Measurements from ENCODE around the gene PRKG1.

Gene PRKG1

DNA sequence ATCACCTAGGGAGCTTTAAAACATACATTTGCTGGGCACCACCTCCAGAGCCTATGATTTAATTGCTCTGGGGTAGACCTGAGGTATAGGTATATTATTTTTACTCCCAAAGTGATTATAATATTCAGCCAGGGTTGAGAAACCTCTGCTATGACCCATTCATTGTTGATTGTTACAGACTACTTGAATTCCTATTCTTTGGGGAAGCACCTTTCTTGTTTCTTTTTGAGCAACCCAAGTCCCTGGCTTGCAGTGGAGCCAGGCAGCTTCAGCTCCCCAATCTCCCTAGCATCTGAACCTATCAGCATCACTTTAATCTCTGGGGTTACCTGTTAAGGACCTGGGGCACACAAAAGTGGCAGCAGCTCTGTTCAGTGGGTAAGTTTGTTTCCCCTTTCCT lies 8.6 kb downstream of the PRKG1 start:
- Histone ChIP-seq H3K27ac (ENCODE audit: insufficient read depth in 1 of 2, low read depth in 1 of 2, low read length in 2 of 2, poor library complexity in 1 of 2, severe bottlenecking in 2 of 2) (no peak overlapping the region), H3K4me1 (ENCODE audit: control extremely low read depth in 1 of 4, control insufficient read depth in 4 of 4, insufficient read depth in 4 of 4, low read length in 3 of 4) (peaks cover 0 to 5% (median 0%) of the 10 kb centered on the region in 4 experiments), H3K27me3 (replicated peaks in 2 of 5; ENCODE audit: control insufficient read depth in 4 of 5, insufficient read depth in 5 of 5, low read length in 4 of 5) (peaks cover 0 to 2% (median 0%) of the 10 kb centered on the region in 5 experiments), H3K4me3 (ENCODE audit: control insufficient read depth in 1 of 7, extremely low read depth in 1 of 7, insufficient read depth in 4 of 7, low read depth in 2 of 7, low read length in 6 of 7) (no peak overlapping the region), H3K9me3 (ENCODE audit: control extremely low read depth in 1 of 5, control insufficient read depth in 4 of 5, insufficient read depth in 2 of 5, low read depth in 1 of 5, low read length in 4 of 5) (peaks cover 0 to 1% (median 0%) of the 10 kb centered on the region in 5 experiments), H3K36me3 (ENCODE audit: control insufficient read depth in 4 of 4, insufficient read depth in 4 of 4, low read length in 3 of 4) (no peaks in the 10 kb centered on the region)
- POLR2A ChIA-PET = no interaction called here
- no peak for DNase-seq
- CTCF ChIA-PET = interaction anchor here (1.3 to 1.6 kb wide), 2 partner anchors 13 to 20 kb away, joined by 3 to 4 read pairs; no protein-coding TSS in a partner anchor

- Histone ChIP-seq H3K27ac (ENCODE audit: insufficient read depth in 1 of 2, low read depth in 1 of 2, low read length in 2 of 2, poor library complexity in 1 of 2, severe bottlenecking in 2 of 2) (no peak overlapping the region), H3K36me3 (ENCODE audit: control insufficient read depth in 4 of 4, insufficient read depth in 4 of 4, low read length in 3 of 4) (no peaks in the 10 kb centered on the region), H3K4me3 (ENCODE audit: control insufficient read depth in 1 of 7, extremely low read depth in 1 of 7, insufficient read depth in 4 of 7, low read depth in 2 of 7, low read length in 6 of 7) (no peak overlapping the region), H3K4me1 (ENCODE audit: control extremely low read depth in 1 of 4, control insufficient read depth in 4 of 4, insufficient read depth in 4 of 4, low read length in 3 of 4) (peaks cover 0 to 5% (median 0%) of the 10 kb centered on the region in 4 experiments), H3K27me3 (replicated peaks in 2 of 5; ENCODE audit: control insufficient read depth in 4 of 5, insufficient read depth in 5 of 5, low read length in 4 of 5) (peaks cover 0 to 2% (median 0%) of the 10 kb centered on the region in 5 experiments), H3K9me3 (ENCODE audit: control extremely low read depth in 1 of 5, control insufficient read depth in 4 of 5, insufficient read depth in 2 of 5, low read depth in 1 of 5, low read length in 4 of 5) (peaks cover 0 to 1% (median 0%) of the 10 kb centered on the region in 5 experiments)
- WGBS (ENCODE audit: insufficient coverage) = 59% methylated on average over 5 of the region's 6 CpGs
- DNase-seq = peak in 2 of 3 donors; percentile 58 to 62
- CTCF ChIA-PET = interaction anchor here (0.6 to 1.6 kb wide), 2 partner anchors 14 to 289 kb away, joined by 3 to 4 read pairs; no protein-coding TSS in a partner anchor
- POLR2A ChIA-PET = no interaction called here
Measured at GRCh38 chr10:51083356-51083853, 9.1 kb downstream of the PRKG1 start.

DNA sequence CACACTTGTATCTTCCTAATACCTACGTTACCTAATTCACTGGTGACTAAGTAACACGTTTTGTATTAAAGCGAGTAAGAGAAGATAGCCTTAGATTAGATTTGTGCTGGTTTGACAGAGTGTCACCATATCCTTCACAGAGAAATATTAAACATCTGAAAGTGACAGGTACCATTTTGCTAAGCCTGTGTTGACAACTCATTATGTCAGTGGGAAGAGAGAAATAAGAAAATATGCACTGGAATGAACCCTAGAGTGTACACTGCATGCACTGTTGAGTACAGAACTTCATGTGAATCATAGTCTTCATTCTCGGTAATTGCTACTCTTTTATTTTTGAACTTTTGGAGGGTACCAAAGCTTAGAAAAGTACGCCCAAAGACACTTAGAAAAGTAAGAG lies 10.9 kb downstream of the PRKG1 start:
- no peak for DNase-seq
- Histone ChIP-seq H3K36me3 (ENCODE audit: control insufficient read depth in 4 of 4, insufficient read depth in 4 of 4, low read length in 3 of 4) (no peaks in the 10 kb centered on the region), H3K4me3 (ENCODE audit: control insufficient read depth in 1 of 7, extremely low read depth in 1 of 7, insufficient read depth in 4 of 7, low read depth in 2 of 7, low read length in 6 of 7) (no peak overlapping the region), H3K4me1 (ENCODE audit: control extremely low read depth in 1 of 4, control insufficient read depth in 4 of 4, insufficient read depth in 4 of 4, low read length in 3 of 4) (peaks cover 0 to 5% (median 0%) of the 10 kb centered on the region in 4 experiments), H3K27ac (ENCODE audit: insufficient read depth in 1 of 2, low read depth in 1 of 2, low read length in 2 of 2, poor library complexity in 1 of 2, severe bottlenecking in 2 of 2) (no peak overlapping the region), H3K9me3 (ENCODE audit: control extremely low read depth in 1 of 5, control insufficient read depth in 4 of 5, insufficient read depth in 2 of 5, low read depth in 1 of 5, low read length in 4 of 5) (peaks cover 0 to 1% (median 0%) of the 10 kb centered on the region in 5 experiments), H3K27me3 (replicated peaks in 2 of 5; ENCODE audit: control insufficient read depth in 4 of 5, insufficient read depth in 5 of 5, low read length in 4 of 5) (peaks cover 0 to 2% (median 0%) of the 10 kb centered on the region in 5 experiments)
- ChIA-PET CTCF (interaction anchor here (1.5 to 1.8 kb wide), 2 partner anchors 22 to 875 kb away, joined by 3 to 5 read pairs; no protein-coding TSS in a partner anchor), POLR2A (no interaction called here)
- 88% methylated on average over 2 of the region's 5 CpGs for WGBS (ENCODE audit: insufficient coverage)

GRCh38 chr10:51086710-51087109 lies 12.4 kb downstream of the PRKG1 start:
- no peak overlapping the region for H3K4me3 ChIP-seq (ENCODE audit: control insufficient read depth in 1 of 7, extremely low read depth in 1 of 7, insufficient read depth in 4 of 7, low read depth in 2 of 7, low read length in 6 of 7)
- peaks cover 0 to 1% (median 0%) of the 10 kb centered on the region in 5 experiments for H3K9me3 ChIP-seq (ENCODE audit: control extremely low read depth in 1 of 5, control insufficient read depth in 4 of 5, insufficient read depth in 2 of 5, low read depth in 1 of 5, low read length in 4 of 5)
- DNase-seq = no peak
- 97% methylated on average over 3 of the region's 4 CpGs for WGBS (ENCODE audit: insufficient coverage)
- H3K27me3 ChIP-seq (replicated peaks in 2 of 5; ENCODE audit: control insufficient read depth in 4 of 5, insufficient read depth in 5 of 5, low read length in 4 of 5) = no peaks in the 10 kb centered on the region
- H3K4me1 ChIP-seq (ENCODE audit: control extremely low read depth in 1 of 4, control insufficient read depth in 4 of 4, insufficient read depth in 4 of 4, low read length in 3 of 4) = no peaks in the 10 kb centered on the region
- ChIA-PET CTCF (no interaction called here), POLR2A (no interaction called here)
- no peaks in the 10 kb centered on the region for H3K36me3 ChIP-seq (ENCODE audit: control insufficient read depth in 4 of 4, insufficient read depth in 4 of 4, low read length in 3 of 4)
- no peak overlapping the region for H3K27ac ChIP-seq (ENCODE audit: insufficient read depth in 1 of 2, low read depth in 1 of 2, low read length in 2 of 2, poor library complexity in 1 of 2, severe bottlenecking in 2 of 2)

- Histone ChIP-seq H3K27me3 (replicated peaks in 2 of 5; ENCODE audit: control insufficient read depth in 4 of 5, insufficient read depth in 5 of 5, low read length in 4 of 5) (no peaks in the 10 kb centered on the region), H3K9me3 (ENCODE audit: control extremely low read depth in 1 of 5, control insufficient read depth in 4 of 5, insufficient read depth in 2 of 5, low read depth in 1 of 5, low read length in 4 of 5) (peaks cover 0 to 1% (median 0%) of the 10 kb centered on the region in 5 experiments), H3K4me1 (ENCODE audit: control extremely low read depth in 1 of 4, control insufficient read depth in 4 of 4, insufficient read depth in 4 of 4, low read length in 3 of 4) (no peaks in the 10 kb centered on the region), H3K4me3 (ENCODE audit: control insufficient read depth in 1 of 7, extremely low read depth in 1 of 7, insufficient read depth in 4 of 7, low read depth in 2 of 7, low read length in 6 of 7) (no peak overlapping the region), H3K36me3 (ENCODE audit: control insufficient read depth in 4 of 4, insufficient read depth in 4 of 4, low read length in 3 of 4) (no peaks in the 10 kb centered on the region), H3K27ac (ENCODE audit: insufficient read depth in 1 of 2, low read depth in 1 of 2, low read length in 2 of 2, poor library complexity in 1 of 2, severe bottlenecking in 2 of 2) (no peak overlapping the region)
- DNase-seq = no peak
- ChIA-PET POLR2A (no interaction called here), CTCF (no interaction called here)
Measured at GRCh38 chr10:51087114-51087513, 12.8 kb downstream of the PRKG1 start.

GRCh38 chr10:51090190-51090589 lies 15.9 kb downstream of the PRKG1 start:
- Histone ChIP-seq H3K4me1 (ENCODE audit: control extremely low read depth in 1 of 4, control insufficient read depth in 4 of 4, insufficient read depth in 4 of 4, low read length in 3 of 4) (no peaks in the 10 kb centered on the region), H3K27ac (ENCODE audit: insufficient read depth in 1 of 2, low read depth in 1 of 2, low read length in 2 of 2, poor library complexity in 1 of 2, severe bottlenecking in 2 of 2) (no peak overlapping the region), H3K36me3 (ENCODE audit: control insufficient read depth in 4 of 4, insufficient read depth in 4 of 4, low read length in 3 of 4) (no peaks in the 10 kb centered on the region), H3K9me3 (ENCODE audit: control extremely low read depth in 1 of 5, control insufficient read depth in 4 of 5, insufficient read depth in 2 of 5, low read depth in 1 of 5, low read length in 4 of 5) (peaks cover 0 to 1% (median 0%) of the 10 kb centered on the region in 5 experiments), H3K4me3 (ENCODE audit: control insufficient read depth in 1 of 7, extremely low read depth in 1 of 7, insufficient read depth in 4 of 7, low read depth in 2 of 7, low read length in 6 of 7) (no peak overlapping the region), H3K27me3 (replicated peaks in 2 of 5; ENCODE audit: control insufficient read depth in 4 of 5, insufficient read depth in 5 of 5, low read length in 4 of 5) (no peaks in the 10 kb centered on the region)
- CTCF ChIA-PET = no interaction called here
- POLR2A ChIA-PET = no interaction called here
- no peak for DNase-seq

- no peak overlapping the region for H3K27ac ChIP-seq (ENCODE audit: insufficient read depth in 1 of 2, low read depth in 1 of 2, low read length in 2 of 2, poor library complexity in 1 of 2, severe bottlenecking in 2 of 2)
- WGBS (ENCODE audit: insufficient coverage) = 100% methylated on average over 2 of the region's 2 CpGs
- POLR2A ChIA-PET = no interaction called here
- no peak overlapping the region for H3K4me3 ChIP-seq (ENCODE audit: control insufficient read depth in 1 of 7, extremely low read depth in 1 of 7, insufficient read depth in 4 of 7, low read depth in 2 of 7, low read length in 6 of 7)
- H3K9me3 ChIP-seq (ENCODE audit: control extremely low read depth in 1 of 5, control insufficient read depth in 4 of 5, insufficient read depth in 2 of 5, low read depth in 1 of 5, low read length in 4 of 5) = no peaks in the 10 kb centered on the region
- DNase-seq = no peak
- CTCF ChIA-PET = interaction anchor here (1.4 kb wide), 1 partner anchor 29 kb away, joined by 4 read pairs; no protein-coding TSS in a partner anchor
- no peaks in the 10 kb centered on the region for H3K36me3 ChIP-seq (ENCODE audit: control insufficient read depth in 4 of 4, insufficient read depth in 4 of 4, low read length in 3 of 4)
- H3K4me1 ChIP-seq (ENCODE audit: control extremely low read depth in 1 of 4, control insufficient read depth in 4 of 4, insufficient read depth in 4 of 4, low read length in 3 of 4) = no peaks in the 10 kb centered on the region
- peaks cover 0 to 2% (median 0%) of the 10 kb centered on the region in 5 experiments for H3K27me3 ChIP-seq (replicated peaks in 2 of 5; ENCODE audit: control insufficient read depth in 4 of 5, insufficient read depth in 5 of 5, low read length in 4 of 5)
Measured at GRCh38 chr10:51092402-51092801, 18.1 kb downstream of the PRKG1 start.

All from common myeloid progenitor, CD34-positive (primary cell).